GM12878 (cell line): Measurements from ENCODE around the gene KDM2A. TPM values are rescaled to one million over a fixed set of nuclear protein-coding genes. Genes with fewer than 3 reads are reported as not detected.
A peak's percentile ranks its signal among the peaks of the same experiment; 100 is the strongest.

Experiments used
- ATAC-seq: fragments of 200-7000 bp; cut with Tn5 transposase; 3 replicates; pipeline ENCODE4 v1.9.1; 2020; ENCODE audit warnings: mild to moderate bottlenecking, moderate library complexity
- BruUV-seq: library from RNA; stranded (reverse); fragments of 400-500 nt; replicated peaks from 2 replicates; lab custom pipeline; 2021; lab: Mats Ljungman, UMichigan
- CTCF ChIA-PET: fragments of 300-600 bp; sonication (Branson Sonifier 250); formaldehyde crosslinking; extraction: SDS; loops from one replicate; lab custom pipeline; 2021; ENCODE audit warnings: inconsistent platforms; lab: Yijun Ruan, JAX
- POLR2A ChIA-PET: fragments of 350-600 bp; formaldehyde crosslinking; extraction: SDS; loops from one replicate; lab custom pipeline; 2021; ENCODE audit warnings: inconsistent platforms; lab: Charles Lee
- RAD21 ChIA-PET: fragments of 300-600 bp; sonication (Branson Sonifier 250); formaldehyde crosslinking; loops from one replicate; lab custom pipeline; 2023; ENCODE audit warnings: antibody characterized with exemption; ENCODE audit not compliant: unreplicated experiment; lab: Charles Lee
- SMC1A ChIA-PET: fragments of 300-600 bp; sonication (Branson Sonifier 250); formaldehyde crosslinking; loops from one replicate; lab custom pipeline; 2023; ENCODE audit not compliant: unreplicated experiment, uncharacterized antibody; lab: Charles Lee
- DNase-seq: peaks from one replicate; pipeline ENCODE4 v3.0.0-alpha.2; 2011; ENCODE audit warnings: low read depth, low spot score
- FAIRE-seq: peaks from 3 replicates; lab custom pipeline; 2011; peaks lifted over from hg19 to GRCh38; lab: Jason Lieb, UNC
- H2AFZ ChIP-seq: 2 replicates; pipeline ENCODE4 v1.6.0; 2011; ENCODE audit warnings: low read depth, low read length, control low read depth; ENCODE audit not compliant: control insufficient read depth
- H3K27ac ChIP-seq: 2 replicates; pipeline ENCODE4 v1.5.1; 2011; ENCODE audit warnings: control low read depth; ENCODE audit not compliant: control insufficient read depth, insufficient read depth
- H3K27me3 ChIP-seq, 2 experiments: replicated peaks in 1 of 2; 2 replicates each; pipeline versions ENCODE4 v1.6.0 to v1.6.1; 2011; ENCODE audit warnings: low read length in 1 of 2; ENCODE audit not compliant: control insufficient read depth in 2 of 2, insufficient read depth in 2 of 2
- H3K36me3 ChIP-seq, 2 experiments: 2 replicates each; pipeline ENCODE4 v1.5.1; 2011; ENCODE audit warnings: low read length in 1 of 2; ENCODE audit not compliant: control insufficient read depth in 2 of 2, insufficient read depth in 2 of 2
- H3K4me1 ChIP-seq: 2 replicates; pipeline ENCODE4 v1.6.1; 2011; ENCODE audit warnings: mild to moderate bottlenecking, low read length, moderate library complexity, mixed read lengths; ENCODE audit not compliant: control insufficient read depth, insufficient read depth
- H3K4me2 ChIP-seq: 2 replicates; pipeline ENCODE4 v1.6.0; 2011; ENCODE audit warnings: control low read depth; ENCODE audit not compliant: control insufficient read depth, insufficient read depth
- H3K4me3 ChIP-seq: fragments of 200-600 bp; sonication (generic); 2 replicates; pipeline ENCODE4 v1.5.1; 2016
- H3K79me2 ChIP-seq: 2 replicates; pipeline ENCODE4 v1.6.0; 2011; ENCODE audit warnings: low read length; ENCODE audit not compliant: control insufficient read depth, insufficient read depth
- H3K9ac ChIP-seq: 2 replicates; pipeline ENCODE4 v1.8.0; 2011; ENCODE audit warnings: low read length, control low read depth, mixed read lengths; ENCODE audit not compliant: control insufficient read depth, insufficient read depth
- H3K9me3 ChIP-seq: replicated peaks from 3 replicates; pipeline ENCODE4 v1.5.1; 2011; ENCODE audit warnings: mild to moderate bottlenecking, low read length; ENCODE audit not compliant: control insufficient read depth, insufficient read depth
- H4K20me1 ChIP-seq: 2 replicates; pipeline ENCODE4 v1.6.0; 2011; ENCODE audit not compliant: control insufficient read depth, insufficient read depth
- BACH1 ChIP-seq: fragments of 450-650 bp; IDR thresholded peaks from 2 replicates; pipeline ENCODE4 v1.6.1; 2017; ENCODE audit warnings: mild to moderate bottlenecking, borderline replicate concordance
- BHLHE40 ChIP-seq, 2 experiments: fragments of 450-650 bp in 1 of 2; IDR thresholded peaks; 2 replicates each; pipeline ENCODE4 v1.6.1; 2011 to 2017; ENCODE audit warnings: low read depth in 2 of 2, borderline replicate concordance in 1 of 2, improper control_type of control experiment in 1 of 2, low read length in 1 of 2, mild to moderate bottlenecking in 1 of 2
- CBX3 ChIP-seq: fragments of 200-600 bp; sonication (generic); IDR thresholded peaks from 2 replicates; pipeline ENCODE4 v1.6.1; 2016; ENCODE audit warnings: low read depth, borderline replicate concordance
- CHD2 ChIP-seq: IDR thresholded peaks from 2 replicates; pipeline ENCODE4 v1.6.1; 2011; ENCODE audit warnings: low read depth, low read length, improper control_type of control experiment, borderline replicate concordance
- GATAD2B ChIP-seq: fragments of 450-650 bp; conservative IDR thresholded peaks from 2 replicates; pipeline ENCODE4 v1.6.1; 2017; ENCODE audit warnings: low read depth, mild to moderate bottlenecking, moderate library complexity
- HCFC1 ChIP-seq: fragments of 150-350 bp; IDR thresholded peaks from 2 replicates; pipeline ENCODE4 v1.6.1; 2014; ENCODE audit warnings: low read length
- HDAC2 ChIP-seq: fragments of 200-600 bp; sonication (generic); IDR thresholded peaks from 2 replicates; pipeline ENCODE4 v1.6.1; 2017
- HDGF ChIP-seq: fragments of 450-650 bp; IDR thresholded peaks from 2 replicates; pipeline ENCODE4 v1.6.1; 2016; ENCODE audit warnings: antibody characterized with exemption
- IKZF1 ChIP-seq: fragments of 450-650 bp; conservative IDR thresholded peaks from 2 replicates; pipeline ENCODE4 v1.6.1; 2017; ENCODE audit warnings: antibody characterized with exemption, mild to moderate bottlenecking
- MXI1 ChIP-seq: fragments of 150-350 bp; IDR thresholded peaks from 2 replicates; pipeline ENCODE4 v1.6.1; 2011; ENCODE audit warnings: low read depth, mild to moderate bottlenecking, inconsistent platforms, low read length, improper control_type of control experiment
- NBN ChIP-seq: fragments of 450-650 bp; IDR thresholded peaks from 2 replicates; pipeline ENCODE4 v1.6.1; 2016
- NR2C1 ChIP-seq: fragments of 450-650 bp; IDR thresholded peaks from 2 replicates; pipeline ENCODE4 v1.6.1; 2017; ENCODE audit warnings: antibody characterized with exemption, mild to moderate bottlenecking, moderate library complexity
- NR2F1 ChIP-seq: fragments of 450-650 bp; conservative IDR thresholded peaks from 2 replicates; pipeline ENCODE4 v1.6.1; 2017; ENCODE audit warnings: mild to moderate bottlenecking
- RAD21 ChIP-seq: IDR thresholded peaks from 2 replicates; pipeline ENCODE4 v1.6.1; 2011; ENCODE audit warnings: mild to moderate bottlenecking, low read depth, low read length, moderate library complexity; ENCODE audit not compliant: insufficient read depth
- RELA ChIP-seq: fragments of 450-650 bp; IDR thresholded peaks from 2 replicates; pipeline ENCODE4 v1.8.0; 2014; ENCODE audit warnings: borderline replicate concordance; ENCODE audit not compliant: partially characterized antibody
- SMAD5 ChIP-seq: IDR thresholded peaks from 2 replicates; pipeline ENCODE4 v1.6.1; 2016; ENCODE audit warnings: antibody characterized with exemption, low read depth
- SMARCA5 ChIP-seq: fragments of 450-650 bp; IDR thresholded peaks from 2 replicates; pipeline ENCODE4 v1.6.1; 2017; ENCODE audit warnings: mild to moderate bottlenecking
- STAT3 ChIP-seq: IDR thresholded peaks from 2 replicates; pipeline ENCODE4 v1.6.1; 2011; ENCODE audit warnings: low read depth, low read length, improper control_type of control experiment
- ZBED1 ChIP-seq: IDR thresholded peaks from 2 replicates; pipeline ENCODE4 v1.6.1; 2016; ENCODE audit warnings: borderline replicate concordance
- ZSCAN29 ChIP-seq: fragments of 450-650 bp; IDR thresholded peaks from 2 replicates; pipeline ENCODE4 v1.6.1; 2017; ENCODE audit warnings: mild to moderate bottlenecking, moderate library complexity
- WGBS: methylation state at CpG from one replicate; pipeline ENCODE4 v1.1.6; 2016; ENCODE audit warnings: low lambda C conversion rate; ENCODE audit not compliant: insufficient replicate concordance, insufficient coverage; ENCODE audit errors: missing lambda C conversion rate; 5-methylcytosine and 5-hydroxymethylcytosine counted together
- in situ Hi-C: fragments of 300-500 bp; cut with MboI; formaldehyde crosslinking; loops from 9 replicates; pipeline ENCODE4 v1.14.3; 2018; ENCODE audit warnings: mixed read lengths
- intact Hi-C: fragments of 100-400 bp; cut with micrococcal nuclease; formaldehyde crosslinking; loops from one replicate; pipeline ENCODE4 v1.14.2; 2022; ENCODE audit not compliant: unreplicated experiment
- polyA plus RNA-seq, 11 experiments: library from polyadenylated mRNA; depleted of rRNA in 4 of 11; unstranded in 6 of 11; stranded (reverse) in 5 of 11; fragments of >200 nt; fragmentation: Nextera tagmentation in 4 of 11; fragmentation: Illumina TruSeq in 1 of 11; extraction: Ambion mirVana in 4 of 11; extraction: Trizol in 1 of 11; gene quantifications; 1 replicate in 1 of 11; 2 replicates in 10 of 11; pipeline versions ENCODE4 v1.2.1 to v1.2.3, GENCODE V29; 2011 to 2016; ENCODE audit warnings: inconsistent platforms in 2 of 11, missing spikeins in 2 of 11, low read depth in 1 of 11
- total RNA-seq, 4 experiments: library from RNA; depleted of rRNA in 3 of 4; stranded (reverse); fragments of >200 nt in 3 of 4; fragmentation: Illumina TruSeq in 1 of 4; extraction: Trizol in 1 of 4; gene quantifications; 2 replicates each; pipeline versions ENCODE4 v1.2.1 to v1.2.3, GENCODE V29; 2013 to 2021
- TF ChIP-seq, protein P1 (sequence below), 3 experiments: IDR thresholded peaks in 2 of 3; conservative IDR thresholded peaks in 1 of 3; 2 replicates each; pipeline ENCODE4 v1.5.1; 2011; ENCODE audit warnings: low read depth in 3 of 3, low read length in 3 of 3, mild to moderate bottlenecking in 3 of 3, control low read depth in 2 of 3, moderate library complexity in 2 of 3, inconsistent platforms in 1 of 3, mixed read lengths in 1 of 3; ENCODE audit not compliant: control insufficient read depth in 2 of 3, insufficient read depth in 1 of 3; ENCODE audit errors: extremely low read depth in 1 of 3

KDM2A gene
- total and polyA plus RNA-seq, 10 of the 15 experiments (the other 5 are each of a cell fraction or from before 2014, with no cell fraction given), result 10.5 to 69.3 (median 41.6) TPM

DNA sequence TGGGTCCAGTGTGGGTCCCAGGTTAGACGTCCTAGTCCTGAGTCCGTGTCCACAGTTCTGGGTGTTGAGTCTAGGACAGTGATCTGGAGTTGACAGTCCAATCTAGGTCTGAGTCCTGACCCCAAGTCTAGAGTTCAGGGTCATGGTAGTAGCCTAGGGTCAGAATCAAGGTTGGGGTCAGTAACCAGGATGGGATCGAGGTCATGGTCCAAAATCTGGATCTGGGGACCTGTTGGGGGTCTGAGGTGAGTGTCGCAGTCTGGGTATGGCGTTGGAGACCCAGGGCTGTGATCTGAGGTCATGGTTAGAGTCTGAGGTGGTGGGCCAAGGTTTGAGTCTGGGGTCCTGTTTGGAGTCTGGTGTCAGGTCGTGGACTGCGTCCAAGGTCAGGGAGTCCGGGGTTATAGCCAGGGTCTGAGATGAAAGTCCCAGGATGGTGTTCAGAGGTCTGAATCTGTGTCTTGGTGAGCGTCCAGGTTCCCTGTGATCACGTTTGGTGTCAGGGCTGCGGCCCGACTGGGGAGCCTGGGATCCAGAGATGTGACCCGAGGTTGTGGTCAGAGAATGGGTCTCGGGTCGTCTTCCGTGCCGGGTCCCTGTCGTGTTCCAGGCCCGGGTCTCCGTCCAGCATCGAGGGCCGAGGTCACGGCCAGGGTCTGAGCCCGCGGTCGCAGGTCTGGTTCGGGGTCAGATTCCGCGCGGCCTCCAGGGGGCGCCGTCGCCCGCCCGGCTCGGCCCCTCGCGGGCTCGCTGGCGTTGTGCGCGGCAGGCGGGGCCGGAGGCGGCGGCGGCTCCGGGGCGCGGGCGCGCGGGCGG, 146.8 kb downstream of the KDM2A start:
- RAD21 ChIA-PET, result interaction anchor here (0.6 to 4.9 kb wide), 8 partner anchors 12 to 185 kb away, joined by 3 to 69 read pairs (median 6); partner anchors contain the start of gene ANKRD13D
- no peaks in the 10 kb centered on the region for H4K20me1 ChIP-seq
- DNase-seq (no peak), ATAC-seq (peak; percentile 54), FAIRE-seq (no peak)
- CTCF ChIA-PET, result interaction anchor here (0.9 to 4.9 kb wide), 8 partner anchors 12 to 116 kb away, joined by 4 to 151 read pairs (median 20); partner anchors contain the start of gene ANKRD13D
- POLR2A ChIA-PET, result interaction anchor here (0.5 to 4.8 kb wide), 6 partner anchors 12 to 172 kb away, joined by 6 to 46 read pairs (median 24); partner anchors contain the start of genes ANKRD13D and POLD4
- H3K27ac ChIP-seq, result 0 out of 2 replicates have a peak overlapping the region, but pooled peaks have one; percentile 33
- H3K4me1 ChIP-seq, result peaks cover 36% of the 10 kb centered on the region
- peaks cover 0 to 3% of the 10 kb centered on the region in 2 experiments; a peak in 1 of 4 replicates for H3K36me3 ChIP-seq
- peak overlapping the region; percentile 36; the same call in 1 of the 2 replicates for H3K9ac ChIP-seq
- H2AFZ ChIP-seq, result peak overlapping the region; percentile 86
- BruUV-seq, result no TSS peak
- no peaks in the 10 kb centered on the region for H3K9me3 ChIP-seq
- peaks cover 47% of the 10 kb centered on the region for H3K79me2 ChIP-seq
- no peak overlapping the region for H3K4me3 ChIP-seq
- peak overlapping the region; percentile 61 for H3K4me2 ChIP-seq
- H3K27me3 ChIP-seq, result no peaks in the 10 kb centered on the region
- intact Hi-C loops (loop anchor here (10.0 kb wide), 1 partner anchor 219 kb away; the partner anchor contains the start of gene AIP), in situ Hi-C loops (no loop called here)
- 12% methylated on average over 32 of the region's 54 CpGs for WGBS
- SMC1A ChIA-PET, result interaction anchor here (1.1 to 2.7 kb wide), 3 partner anchors 12 to 51 kb away, joined by 3 to 20 read pairs (median 5); no protein-coding TSS in a partner anchor
- TF ChIP-seq NR2C1, result peak; percentile 67; the same call in 1 of the 2 replicates
- peak; percentile 89; the same call in 1 of the 2 replicates for TF ChIP-seq SMARCA5
- peak; percentile 22; the same call in 1 of the 2 replicates for TF ChIP-seq BACH1
- TF ChIP-seq STAT3, result no peak
- peak; percentile 46; the same call in 1 of the 2 replicates for TF ChIP-seq NBN
- TF ChIP-seq BHLHE40 (IDR thresholded peaks at IDR 0.05; ENCODE audit: borderline replicate concordance in 1 of 2, low read depth in 2 of 2, low read length in 1 of 2), result peak; percentile 28 to 73; a peak in 2 of 4 replicates
- TF ChIP-seq GATAD2B, result peak; percentile 89
- peak; percentile 75; the same call in 1 of the 2 replicates for TF ChIP-seq HDGF
- no peak for TF ChIP-seq ZBED1
- peak; percentile 41; the same call in 1 of the 2 replicates for TF ChIP-seq CHD2
- peak; percentile 80 for TF ChIP-seq RAD21
- TF ChIP-seq RELA, result no peak
- no peak for TF ChIP-seq SMAD5
- TF ChIP-seq ZSCAN29, result peak; percentile 53; the same call in 1 of the 2 replicates
- 0 out of 2 replicates have a peak, but pooled peaks have one; percentile 32 for TF ChIP-seq IKZF1
- no peak for TF ChIP-seq CBX3
- no peak for TF ChIP-seq HDAC2
- TF ChIP-seq HCFC1, result no peak; the same call in 1 of the 2 replicates
- TF ChIP-seq MXI1, result 0 out of 2 replicates have a peak, but pooled peaks have one; percentile 28
- peak; percentile 100 for TF ChIP-seq NR2F1
- TF ChIP-seq, protein P1, sequence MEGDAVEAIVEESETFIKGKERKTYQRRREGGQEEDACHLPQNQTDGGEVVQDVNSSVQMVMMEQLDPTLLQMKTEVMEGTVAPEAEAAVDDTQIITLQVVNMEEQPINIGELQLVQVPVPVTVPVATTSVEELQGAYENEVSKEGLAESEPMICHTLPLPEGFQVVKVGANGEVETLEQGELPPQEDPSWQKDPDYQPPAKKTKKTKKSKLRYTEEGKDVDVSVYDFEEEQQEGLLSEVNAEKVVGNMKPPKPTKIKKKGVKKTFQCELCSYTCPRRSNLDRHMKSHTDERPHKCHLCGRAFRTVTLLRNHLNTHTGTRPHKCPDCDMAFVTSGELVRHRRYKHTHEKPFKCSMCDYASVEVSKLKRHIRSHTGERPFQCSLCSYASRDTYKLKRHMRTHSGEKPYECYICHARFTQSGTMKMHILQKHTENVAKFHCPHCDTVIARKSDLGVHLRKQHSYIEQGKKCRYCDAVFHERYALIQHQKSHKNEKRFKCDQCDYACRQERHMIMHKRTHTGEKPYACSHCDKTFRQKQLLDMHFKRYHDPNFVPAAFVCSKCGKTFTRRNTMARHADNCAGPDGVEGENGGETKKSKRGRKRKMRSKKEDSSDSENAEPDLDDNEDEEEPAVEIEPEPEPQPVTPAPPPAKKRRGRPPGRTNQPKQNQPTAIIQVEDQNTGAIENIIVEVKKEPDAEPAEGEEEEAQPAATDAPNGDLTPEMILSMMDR (IDR thresholded peaks at IDR 0.05 in 2 of 3, conservative IDR thresholded peaks at IDR 0.05 in 1 of 3; ENCODE audit: control insufficient read depth in 2 of 3, extremely low read depth in 1 of 3, insufficient read depth in 1 of 3, low read depth in 3 of 3, low read length in 3 of 3), result peak; percentile 63 to 84 (median 70); a peak in 5 of 6 replicates
